Lower leg skin (tissue), 4 donors: Measurements from ENCODE around the gene HSD17B7. TPM values are rescaled to one million over a fixed set of nuclear protein-coding genes. Genes with fewer than 3 reads are reported as not detected.

ENCODE experiments used
- DNase-seq, 2 donors: peaks; one replicate each; pipeline ENCODE4 v3.0.0-alpha.2; 2019; ENCODE audit warnings: low spot score in 2 of 2
- H3K4me3 ChIP-seq: fragments of 200-600 bp; sonication (generic); 2 replicates; pipeline ENCODE4 v1.5.1; 2017; ENCODE audit warnings: mild to moderate bottlenecking, low read depth; ENCODE audit not compliant: poor library complexity, severe bottlenecking
- POLR2A ChIP-seq, 2 donors: fragments of 450-650 bp; IDR thresholded peaks; one replicate each; pipeline ENCODE4 v1.6.1; 2016 to 2017; ENCODE audit warnings: antibody characterized with exemption in 2 of 2, mild to moderate bottlenecking in 1 of 2, moderate library complexity in 1 of 2
- WGBS, 2 donors: methylation state at CpG; one replicate each; pipeline ENCODE4 v1.1.5; 2018; 5-methylcytosine and 5-hydroxymethylcytosine counted together
- intact Hi-C: fragments of 100-400 bp; cut with DNase I; formaldehyde crosslinking; loops from one replicate; pipeline ENCODE4 v1.15.0; 2023; ENCODE audit warnings: low total_unique reads
- total RNA-seq, 4 donors: library from RNA; depleted of rRNA; stranded (reverse); fragments of >200 nt; gene quantifications; one replicate each; pipeline ENCODE4 v1.1.0, GENCODE V29; 2016
- TF ChIP-seq, protein P1 (sequence below), 3 donors: fragments of 450-650 bp; IDR thresholded peaks; one replicate each; pipeline ENCODE4 v1.5.1; 2016; ENCODE audit warnings: antibody characterized with exemption in 3 of 3, mild to moderate bottlenecking in 3 of 3, moderate library complexity in 2 of 3

Gene HSD17B7
- total RNA-seq, 4 donors from 2014 or later: 12.8 to 25.0 (median 17.1) TPM

GRCh38 chr1:162856260-162856659, 65.8 kb downstream of the HSD17B7 start:
- TF ChIP-seq, protein P1, sequence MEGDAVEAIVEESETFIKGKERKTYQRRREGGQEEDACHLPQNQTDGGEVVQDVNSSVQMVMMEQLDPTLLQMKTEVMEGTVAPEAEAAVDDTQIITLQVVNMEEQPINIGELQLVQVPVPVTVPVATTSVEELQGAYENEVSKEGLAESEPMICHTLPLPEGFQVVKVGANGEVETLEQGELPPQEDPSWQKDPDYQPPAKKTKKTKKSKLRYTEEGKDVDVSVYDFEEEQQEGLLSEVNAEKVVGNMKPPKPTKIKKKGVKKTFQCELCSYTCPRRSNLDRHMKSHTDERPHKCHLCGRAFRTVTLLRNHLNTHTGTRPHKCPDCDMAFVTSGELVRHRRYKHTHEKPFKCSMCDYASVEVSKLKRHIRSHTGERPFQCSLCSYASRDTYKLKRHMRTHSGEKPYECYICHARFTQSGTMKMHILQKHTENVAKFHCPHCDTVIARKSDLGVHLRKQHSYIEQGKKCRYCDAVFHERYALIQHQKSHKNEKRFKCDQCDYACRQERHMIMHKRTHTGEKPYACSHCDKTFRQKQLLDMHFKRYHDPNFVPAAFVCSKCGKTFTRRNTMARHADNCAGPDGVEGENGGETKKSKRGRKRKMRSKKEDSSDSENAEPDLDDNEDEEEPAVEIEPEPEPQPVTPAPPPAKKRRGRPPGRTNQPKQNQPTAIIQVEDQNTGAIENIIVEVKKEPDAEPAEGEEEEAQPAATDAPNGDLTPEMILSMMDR (IDR thresholded peaks at IDR 0.05): no peak
- no peak for TF ChIP-seq POLR2A (IDR thresholded peaks at IDR 0.05)
- H3K4me3 ChIP-seq: no peak overlapping the region
- intact Hi-C loops: no loop called here
- 81 to 88% methylated on average over 2 of the region's 2 CpGs for WGBS, 2 donors
- no peak for DNase-seq

DNA sequence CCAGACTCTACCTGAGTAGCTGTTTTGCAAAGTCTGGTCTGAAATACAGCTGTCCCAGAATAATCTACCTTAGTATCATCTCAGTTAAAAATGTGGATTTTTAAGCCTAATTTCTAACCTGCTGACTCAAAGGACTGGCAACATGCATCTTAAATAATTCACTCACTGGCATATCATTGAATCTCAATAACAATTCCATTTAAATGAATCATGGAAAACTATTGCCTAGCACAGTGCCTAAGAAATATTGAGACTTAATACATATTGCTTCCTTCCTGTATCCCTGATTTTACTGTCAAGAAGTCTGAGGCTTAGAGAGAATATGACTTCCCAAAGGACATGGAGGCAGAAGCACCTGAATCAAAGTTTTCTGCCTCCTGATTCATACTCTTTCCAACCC, 67.3 kb downstream of the HSD17B7 start:
- TF ChIP-seq POLR2A (IDR thresholded peaks at IDR 0.05): no peak
- TF ChIP-seq, protein P1 (IDR thresholded peaks at IDR 0.05): no peak
- no peak for DNase-seq
- intact Hi-C loops: no loop called here
- H3K4me3 ChIP-seq: no peak overlapping the region

DNA sequence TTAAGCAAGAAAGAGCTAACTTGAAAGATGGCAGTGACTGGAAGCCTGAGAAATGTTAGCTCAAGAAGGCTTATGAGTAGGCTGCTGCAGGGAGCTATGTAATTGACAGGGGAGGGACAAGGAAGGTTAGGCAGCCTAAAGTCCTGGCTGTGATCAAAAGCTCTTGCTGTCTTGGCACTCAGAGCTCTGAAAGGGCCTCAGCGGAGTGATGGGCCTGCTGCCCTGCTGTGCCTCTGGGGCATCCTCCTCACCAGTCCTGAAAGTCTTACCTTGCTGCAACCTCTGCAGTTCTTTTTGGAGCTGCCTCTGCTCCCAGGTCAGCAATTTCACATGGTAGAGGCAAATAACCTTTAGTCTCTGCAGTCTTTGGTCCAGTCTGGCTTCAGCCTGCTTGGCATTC, 68.7 kb downstream of the HSD17B7 start:
- intact Hi-C loops: no loop called here
- TF ChIP-seq POLR2A (IDR thresholded peaks at IDR 0.05): no peak
- TF ChIP-seq, protein P1 (IDR thresholded peaks at IDR 0.05): no peak
- no peak overlapping the region for H3K4me3 ChIP-seq
- 38 to 67% methylated on average over 1 of the region's 1 CpG for WGBS, 2 donors
- no peak for DNase-seq

DNA sequence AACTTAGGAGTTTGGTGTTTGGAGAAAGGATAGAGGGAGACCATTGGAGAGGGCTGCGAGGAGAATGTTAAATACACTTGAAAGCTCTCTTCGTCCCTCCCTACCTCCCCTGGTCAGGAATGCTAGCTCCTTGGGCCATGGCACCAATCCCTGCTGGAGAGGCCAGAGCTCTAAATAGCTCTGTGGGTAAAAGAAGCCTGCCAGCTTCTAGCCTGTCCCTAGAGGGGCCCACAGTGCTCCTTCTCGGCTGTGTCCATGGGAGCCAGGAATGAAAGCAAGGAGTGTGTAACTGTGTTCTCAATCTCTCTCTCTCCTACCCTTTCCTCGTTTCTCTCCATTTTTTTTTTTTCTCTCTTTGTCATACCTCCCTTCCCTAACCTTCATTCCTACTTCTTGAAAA, 70.6 kb downstream of the HSD17B7 start, which contains the start of gene CCDC190:
CCDC190 (minus strand) TSS at position 75 of the 400 bp plus-strand sequence. CDS start 1,529 bp downstream, outside the sequence.
- DNase-seq: no peak
- WGBS, 2 donors: 64 to 66% methylated on average over 4 of the region's 4 CpGs
- intact Hi-C loops: loop anchor here (10.0 kb wide), 1 partner anchor 454 kb away; no protein-coding TSS in a partner anchor
- H3K4me3 ChIP-seq: no peak within 1 kb of the TSS
- TF ChIP-seq POLR2A (IDR thresholded peaks at IDR 0.05): no peak
- TF ChIP-seq, protein P1 (IDR thresholded peaks at IDR 0.05): no peak

GRCh38 chr1:162861625-162862024, 71.1 kb downstream of the HSD17B7 start:
- intact Hi-C loops: loop anchor here (10.0 kb wide), 1 partner anchor 453 kb away; no protein-coding TSS in a partner anchor
- TF ChIP-seq POLR2A (IDR thresholded peaks at IDR 0.05): no peak
- TF ChIP-seq, protein P1 (IDR thresholded peaks at IDR 0.05): no peak
- WGBS, 2 donors: 81 to 82% methylated on average over 5 of the region's 5 CpGs
- DNase-seq: no peak
- H3K4me3 ChIP-seq: no peak overlapping the region

Other genes with a start within 250 kb of the HSD17B7 start
- 10 to 100 TPM; 29.6 to 40.0 (median 31.3) TPM for gene UAP1, start 229.0 kb upstream of the HSD17B7 start, total RNA-seq
- 10 to 100 TPM; 15.1 to 36.9 (median 20.0) TPM for gene DDR2, start 158.2 kb upstream of the HSD17B7 start, total RNA-seq
- not detected for gene CCDC190, start 70.5 kb downstream of the HSD17B7 start, total RNA-seq